K562 (cell line): ENCODE data around the gene GABRB2. TPM values are rescaled to one million over a fixed set of nuclear protein-coding genes. Genes with fewer than 3 reads are reported as not detected.

ENCODE experiments used
- ATAC-seq: fragments of 200-7000 bp; cut with Tn5 transposase; 3 replicates; pipeline ENCODE4 v1.9.1; 2020; ENCODE audit warnings: moderate library complexity
- BruUV-seq: library from RNA; stranded (reverse); fragments of 400-500 nt; replicated peaks from 2 replicates; lab custom pipeline; 2021; lab: Mats Ljungman, UMichigan
- CTCF ChIA-PET: fragments of 300-600 bp; formaldehyde crosslinking; extraction: SDS; loops from one replicate; lab custom pipeline; 2021; ENCODE audit warnings: low intra/inter-chr PET ratio; lab: Yijun Ruan, JAX
- POLR2A ChIA-PET: fragments of 300-600, 350-650 bp; sonication (Branson Sonifier 250); formaldehyde crosslinking; extraction: SDS; loops from one replicate; lab custom pipeline; 2021; ENCODE audit warnings: antibody characterized with exemption, inconsistent platforms; lab: Yijun Ruan, JAX
- DNase-seq, 4 experiments: peaks; one replicate each; pipeline versions ENCODE4 v3.0.0 to v3.0.0-alpha.2; 2011 to 2018; ENCODE audit warnings: low spot score in 3 of 4, mixed read lengths in 3 of 4; ENCODE audit errors: extremely low read depth in 1 of 4
- FAIRE-seq: peaks from 2 replicates; lab custom pipeline; 2011; peaks lifted over from hg19 to GRCh38; lab: Jason Lieb, UNC
- H2AFZ ChIP-seq: 2 replicates; pipeline ENCODE4 v1.6.0; 2011; ENCODE audit warnings: low read depth, low read length, control low read depth, inconsistent platforms
- H3K27ac ChIP-seq: fragments of 200-600 bp; 3 replicates; pipeline ENCODE4 v1.8.0; 2011; ENCODE audit warnings: low read depth, mild to moderate bottlenecking, control low read depth, inconsistent platforms, low read length, moderate library complexity, mixed read lengths; ENCODE audit errors: extremely low read depth
- H3K27me3 ChIP-seq, 2 experiments: fragments of 300-600 bp in 1 of 2; 2 replicates in 1 of 2; 3 replicates in 1 of 2; pipeline versions ENCODE4 v1.6.0 to v1.8.0; 2011; ENCODE audit warnings: inconsistent platforms in 2 of 2, low read length in 2 of 2, mild to moderate bottlenecking in 1 of 2, mixed read lengths in 1 of 2, moderate library complexity in 1 of 2; ENCODE audit not compliant: control insufficient read depth in 2 of 2, insufficient read depth in 2 of 2
- H3K36me3 ChIP-seq: fragments of 300-600 bp; 3 replicates; pipeline ENCODE4 v1.8.0; 2011; ENCODE audit warnings: mild to moderate bottlenecking, low read length, inconsistent platforms; ENCODE audit not compliant: control insufficient read depth, insufficient read depth
- H3K4me1 ChIP-seq, 2 experiments: fragments of 200-600 bp in 1 of 2; replicated peaks in 1 of 2; 2 replicates in 1 of 2; 3 replicates in 1 of 2; pipeline versions ENCODE4 v1.5.1 to v1.8.0; 2011; ENCODE audit warnings: inconsistent platforms in 2 of 2, low read length in 2 of 2, mild to moderate bottlenecking in 1 of 2, mixed read lengths in 1 of 2, moderate library complexity in 1 of 2; ENCODE audit not compliant: control insufficient read depth in 2 of 2, insufficient read depth in 2 of 2
- H3K4me2 ChIP-seq: 2 replicates; pipeline ENCODE4 v1.6.1; 2011; ENCODE audit warnings: low read length, control low read depth, inconsistent platforms, mixed read lengths; ENCODE audit not compliant: insufficient read depth
- H3K4me3 ChIP-seq: fragments of 200-600 bp; sonication (generic), shearing (Covaris generic); 2 replicates; pipeline ENCODE4 v1.5.1; 2016; ENCODE audit warnings: control low read depth, inconsistent platforms
- H3K79me2 ChIP-seq: fragments of 200-600 bp; 3 replicates; pipeline ENCODE4 v1.8.0; 2011; ENCODE audit warnings: low read length, inconsistent platforms; ENCODE audit not compliant: control insufficient read depth, insufficient read depth
- H3K9ac ChIP-seq, 2 experiments: 2 replicates each; pipeline versions ENCODE4 v1.6.0 to v1.6.1; 2011; ENCODE audit warnings: low read depth in 2 of 2, low read length in 2 of 2, control low read depth in 1 of 2, inconsistent platforms in 1 of 2, mild to moderate bottlenecking in 1 of 2, mixed read lengths in 1 of 2; ENCODE audit not compliant: insufficient read depth in 1 of 2
- H3K9me1 ChIP-seq: one replicate; pipeline ENCODE4 v1.6.0; 2011; ENCODE audit warnings: inconsistent platforms, mild to moderate bottlenecking, low read length, moderate library complexity; ENCODE audit not compliant: control insufficient read depth, insufficient read depth
- H3K9me3 ChIP-seq: replicated peaks from 2 replicates; pipeline ENCODE4 v1.5.1; 2011; ENCODE audit warnings: low read depth, low read length, inconsistent platforms; ENCODE audit not compliant: control insufficient read depth, insufficient read depth
- H4K20me1 ChIP-seq: replicated peaks from 2 replicates; pipeline ENCODE4 v1.6.1; 2011; ENCODE audit warnings: low read length, inconsistent platforms, mixed read lengths; ENCODE audit not compliant: control insufficient read depth, insufficient read depth
- ESRRB ChIP-seq: fragments of 250-450 bp; sonication (Bioruptor Pico); IDR thresholded peaks from 2 replicates; pipeline ENCODE4 v1.5.0; 2020; ENCODE audit warnings: mild to moderate bottlenecking, moderate library complexity, borderline replicate concordance
- FOSL1 ChIP-seq: fragments of 200-800 bp; sonication (Bioruptor generic); conservative IDR thresholded peaks from 2 replicates; pipeline ENCODE4 v1.6.1; 2016; ENCODE audit warnings: missing genetic modification characterization, missing compliant biosample characterization
- MTA1 ChIP-seq: fragments of 450-650 bp; IDR thresholded peaks from 2 replicates; pipeline ENCODE4 v1.6.1; 2017; ENCODE audit warnings: borderline replicate concordance
- NFE2L1 ChIP-seq: fragments of 450-650 bp; IDR thresholded peaks from 2 replicates; pipeline ENCODE4 v1.6.1; 2016; ENCODE audit warnings: missing genetic modification characterization, low read depth, mild to moderate bottlenecking, missing compliant biosample characterization, moderate library complexity, borderline replicate concordance
- NFXL1 ChIP-seq: fragments of 450-650 bp; formaldehyde crosslinking; IDR thresholded peaks from 2 replicates; pipeline ENCODE4 v1.4.0; 2021; ENCODE audit warnings: mild to moderate bottlenecking
- POU5F1 ChIP-seq: fragments of 150-350 bp; IDR thresholded peaks from 2 replicates; pipeline ENCODE4 v1.6.1; 2014; ENCODE audit warnings: borderline replicate concordance, low read length, low read depth, mild to moderate bottlenecking; ENCODE audit not compliant: partially characterized antibody
- PRMT5 ChIP-seq: sonication (generic); formaldehyde crosslinking; IDR thresholded peaks from 2 replicates; pipeline ENCODE4 v1.5.0; 2020; ENCODE audit warnings: missing genetic modification reagents
- SMARCB1 ChIP-seq: IDR thresholded peaks from 2 replicates; pipeline ENCODE4 v1.6.1; 2011; ENCODE audit warnings: improper control_type of control experiment, low read depth; ENCODE audit not compliant: insufficient read length
- STAT5B ChIP-seq: fragments of 250-450 bp; sonication (Bioruptor Pico); IDR thresholded peaks from 2 replicates; pipeline ENCODE4 v1.8.0; 2021; ENCODE audit warnings: mild to moderate bottlenecking, inconsistent platforms
- ZBTB8A ChIP-seq: fragments of 450-650 bp; IDR thresholded peaks from 2 replicates; pipeline ENCODE4 v1.6.1; 2018; ENCODE audit warnings: mild to moderate bottlenecking, moderate library complexity; ENCODE audit not compliant: partially characterized antibody
- ZNF408 ChIP-seq: fragments of 250-450 bp; sonication (Bioruptor Pico); IDR thresholded peaks from 2 replicates; pipeline ENCODE4 v1.4.0; 2020; ENCODE audit warnings: low read depth, mild to moderate bottlenecking, moderate library complexity
- ZNF668 ChIP-seq: fragments of 250-450 bp; sonication (Bioruptor Pico); IDR thresholded peaks from 2 replicates; pipeline ENCODE4 v1.8.0; 2022; ENCODE audit warnings: mild to moderate bottlenecking, inconsistent platforms
- WGBS: fragments of 100-300 bp; shearing (Covaris generic); methylation state at CpG from one replicate; pipeline ENCODE4 v1.1.6; 2016; ENCODE audit warnings: low coverage, mixed read lengths; ENCODE audit not compliant: insufficient coverage; ENCODE audit errors: missing lambda C conversion rate; 5-methylcytosine and 5-hydroxymethylcytosine counted together
- in situ Hi-C: fragments of 300-500 bp; cut with MboI; formaldehyde crosslinking; loops from 4 replicates; pipeline ENCODE4 v1.15.0; 2018; ENCODE audit warnings: inconsistent platforms, mixed read lengths
- intact Hi-C: fragments of 100-400 bp; cut with micrococcal nuclease; formaldehyde crosslinking; loops from 2 replicates; pipeline ENCODE4 v1.14.2; 2022
- polyA plus RNA-seq, 8 experiments: library from polyadenylated mRNA; depleted of rRNA in 4 of 8; stranded (reverse) in 5 of 8; unstranded in 3 of 8; fragments of >200 nt; fragmentation: Nextera tagmentation in 2 of 8; fragmentation: Illumina TruSeq in 1 of 8; extraction: Ambion mirVana in 2 of 8; extraction: Trizol in 1 of 8; gene quantifications; 2 replicates each; pipeline versions ENCODE4 v1.2.1 to v1.2.3, GENCODE V29; 2011 to 2014; ENCODE audit warnings: inconsistent platforms in 1 of 8, missing spikeins in 1 of 8
- total RNA-seq, 7 experiments: library from RNA; depleted of rRNA in 6 of 7; stranded (reverse); fragments of >200 nt in 6 of 7; fragmentation: Illumina TruSeq in 2 of 7; extraction: Trizol in 2 of 7; gene quantifications; 2 replicates each; pipeline versions ENCODE4 v1.2.1 to v1.2.3, GENCODE V29; 2011 to 2021; ENCODE audit warnings: low replicate concordance in 1 of 7

GABRB2 gene
- total and polyA plus RNA-seq, 9 of the 15 experiments (the other 6 are each of a cell fraction or from before 2014, with no cell fraction given): not detected

DNA sequence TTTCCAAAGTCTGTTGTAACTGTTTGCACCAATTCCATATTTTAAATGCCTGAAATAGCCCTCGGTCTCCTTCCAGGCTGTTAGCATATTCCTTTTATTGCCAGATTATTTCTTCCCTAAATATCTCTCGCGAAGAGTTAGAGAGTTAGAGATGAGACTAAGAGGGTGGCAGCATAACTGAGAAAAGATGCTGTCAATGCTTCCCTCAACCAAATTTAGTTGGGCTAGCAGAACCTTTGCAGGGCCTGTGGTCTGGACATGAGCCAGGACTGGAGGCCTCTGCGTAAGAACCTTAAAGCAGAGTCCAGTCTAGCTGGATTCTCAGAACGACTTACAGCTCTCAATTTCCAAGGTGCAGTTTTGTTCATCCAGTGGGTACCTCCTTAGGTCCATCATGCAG is 135.9 kb downstream of the GABRB2 start (continued):
- TF ChIP-seq STAT5B (CRISPR knock-in tag) (no peak), PRMT5 (CRISPR knock-in tag) (no peak), ZNF408 (CRISPR knock-in tag) (no peak), ZBTB8A (no peak), FOSL1 (no peak), MTA1 (no peak)

DNA sequence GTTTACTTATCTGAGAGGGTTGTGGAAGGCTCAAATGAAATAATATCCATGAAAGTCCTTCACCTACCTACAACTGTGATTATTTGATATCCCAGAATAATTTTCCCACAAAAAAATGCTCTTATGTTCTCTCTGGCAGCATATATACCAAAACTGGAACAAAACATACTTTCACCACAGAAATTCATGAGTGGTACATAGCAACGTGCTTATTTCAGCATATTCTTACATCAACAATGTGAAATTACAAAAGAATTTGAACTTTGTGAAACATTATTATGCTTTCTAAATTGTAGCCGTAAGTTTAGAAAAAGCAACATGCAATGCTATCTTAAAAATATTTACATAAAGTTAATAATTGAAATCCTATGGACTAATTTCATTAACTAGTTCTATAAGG is 137.1 kb downstream of the GABRB2 start:
- POLR2A ChIA-PET: no interaction called here
- ATAC-seq (no peak), DNase-seq (no peak), FAIRE-seq (no peak)
- Histone ChIP-seq H3K27me3 (no peaks in the 10 kb centered on the region), H3K36me3 (no peaks in the 10 kb centered on the region), H3K9me1 (no peaks in the 10 kb centered on the region), H3K4me3 (no peak overlapping the region), H2AFZ (no peak overlapping the region), H3K9me3 (no peaks in the 10 kb centered on the region; the same call in 1 of the 2 replicates), H3K79me2 (no peaks in the 10 kb centered on the region), H3K9ac (no peak overlapping the region), H3K4me2 (no peak overlapping the region), H3K27ac (no peak overlapping the region), H3K4me1 (no peaks in the 10 kb centered on the region), H4K20me1 (no peaks in the 10 kb centered on the region)
- in situ Hi-C loops: no loop called here
- TF ChIP-seq ESRRB (CRISPR knock-in tag) (no peak), NFE2L1 (tag) (no peak), ZNF668 (CRISPR knock-in tag) (no peak), NFXL1 (CRISPR knock-in tag) (no peak), POU5F1 (no peak), SMARCB1 (no peak)
- CTCF ChIA-PET: no interaction called here
- WGBS: 0% methylated on average over 2 of the region's 2 CpGs
- intact Hi-C loops: no loop called here
- no TSS peak for BruUV-seq
